Mesendoderm (in vitro differentiated cells): ENCODE measurements around the gene DNAI7.

Experiments
- DNase-seq: peaks from one replicate; pipeline ENCODE4 v3.0.0; 2013
- H2AK5ac ChIP-seq: 2 replicates; pipeline ENCODE4 v1.6.1; 2013; ENCODE audit warnings: low read length, inconsistent platforms
- H2BK120ac ChIP-seq: 2 replicates; pipeline ENCODE4 v1.6.1; 2013; ENCODE audit warnings: low read depth, mild to moderate bottlenecking, low read length, moderate library complexity, mixed read lengths
- H2BK15ac ChIP-seq: replicated peaks from 2 replicates; pipeline ENCODE4 v1.6.1; 2013; ENCODE audit warnings: low read depth, mild to moderate bottlenecking, moderate library complexity
- H2BK5ac ChIP-seq: 2 replicates; pipeline ENCODE4 v1.6.1; 2013; ENCODE audit warnings: low read length, inconsistent platforms
- H3K18ac ChIP-seq: 2 replicates; pipeline ENCODE4 v1.6.1; 2013; ENCODE audit warnings: mild to moderate bottlenecking, low read length, mixed read lengths
- H3K23ac ChIP-seq: one replicate; pipeline ENCODE4 v1.6.1; 2013; ENCODE audit warnings: low read length
- H3K27ac ChIP-seq: 2 replicates; pipeline ENCODE4 v1.5.1; 2013; ENCODE audit warnings: low read depth, mild to moderate bottlenecking, inconsistent platforms, low read length, moderate library complexity
- H3K27me3 ChIP-seq: 2 replicates; pipeline ENCODE4 v1.6.1; 2013; ENCODE audit warnings: low read length, control low read depth, mild to moderate bottlenecking, inconsistent platforms; ENCODE audit not compliant: insufficient read depth, poor library complexity
- H3K36me3 ChIP-seq: 2 replicates; pipeline ENCODE4 v1.6.1; 2013; ENCODE audit warnings: low read length, inconsistent platforms; ENCODE audit not compliant: control insufficient read depth, insufficient read depth
- H3K4ac ChIP-seq: one replicate; pipeline ENCODE4 v1.6.1; 2013; ENCODE audit warnings: low read depth, mild to moderate bottlenecking, low read length, moderate library complexity
- H3K4me1 ChIP-seq: 2 replicates; pipeline ENCODE4 v1.6.1; 2013; ENCODE audit warnings: low read depth, low read length, inconsistent platforms; ENCODE audit not compliant: control insufficient read depth
- H3K4me2 ChIP-seq: 2 replicates; pipeline ENCODE4 v1.6.1; 2013; ENCODE audit warnings: low read length
- H3K4me3 ChIP-seq: 2 replicates; pipeline ENCODE4 v1.5.1; 2013; ENCODE audit warnings: mild to moderate bottlenecking, low read length
- H3K56ac ChIP-seq: one replicate; pipeline ENCODE4 v1.6.1; 2013; ENCODE audit warnings: low read length
- H3K79me1 ChIP-seq: 2 replicates; pipeline ENCODE4 v1.6.1; 2013; ENCODE audit warnings: low read length, inconsistent platforms
- H3K79me2 ChIP-seq: 2 replicates; pipeline ENCODE4 v1.6.1; 2013; ENCODE audit warnings: mild to moderate bottlenecking, low read length; ENCODE audit not compliant: control insufficient read depth, insufficient read depth
- H3K9ac ChIP-seq: 2 replicates; pipeline ENCODE4 v1.6.1; 2013; ENCODE audit warnings: low read length, inconsistent platforms
- H4K5ac ChIP-seq: one replicate; pipeline ENCODE4 v1.6.1; 2013; ENCODE audit warnings: low read length
- H4K8ac ChIP-seq: one replicate; pipeline ENCODE4 v1.6.1; 2013; ENCODE audit warnings: low read depth, mild to moderate bottlenecking, control low read depth, low read length, moderate library complexity
- WGBS: extraction: QIAGEN DNeasy Blood & Tissue Kit; methylation state at CpG from one replicate; pipeline ENCODE4 v1.1.7; 2013; ENCODE audit warnings: low lambda C conversion rate, missing lambda C conversion rate; ENCODE audit not compliant: insufficient coverage; ENCODE audit errors: extremely low coverage; 5-methylcytosine and 5-hydroxymethylcytosine counted together

The DNAI7 gene

DNA sequence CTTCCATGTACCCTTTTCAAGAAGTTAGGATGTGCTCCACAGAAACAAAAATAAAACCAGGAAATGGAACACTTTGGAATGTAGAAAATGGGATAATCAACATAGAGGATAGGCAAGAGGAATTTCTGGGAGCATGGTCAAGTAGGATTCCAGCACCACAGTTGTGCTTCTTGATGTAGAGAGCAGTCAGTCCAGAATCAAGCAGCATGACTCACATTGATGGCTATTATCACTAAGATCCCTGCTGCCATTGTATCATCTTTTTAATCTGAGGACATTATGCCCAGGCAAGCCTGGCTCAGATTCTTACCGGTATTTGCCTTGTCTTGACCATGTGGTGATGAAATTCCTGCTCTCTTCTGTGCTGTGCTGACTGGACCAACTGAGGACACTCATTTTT lies 5.7 kb upstream of the DNAI7 start:
- Histone ChIP-seq H4K8ac (no peak overlapping the region), H3K4me3 (no peak overlapping the region), H3K56ac (no peak overlapping the region), H2BK15ac (no peak overlapping the region), H3K27me3 (no peaks in the 10 kb centered on the region), H2AK5ac (no peak overlapping the region), H3K4me2 (no peak overlapping the region), H2BK120ac (no peak overlapping the region), H3K79me1 (no peaks in the 10 kb centered on the region), H3K36me3 (no peaks in the 10 kb centered on the region), H3K9ac (no peak overlapping the region), H2BK5ac (no peak overlapping the region), H3K27ac (no peak overlapping the region), H3K4ac (no peak overlapping the region), H3K4me1 (no peaks in the 10 kb centered on the region), H3K79me2 (no peaks in the 10 kb centered on the region), H3K18ac (no peak overlapping the region), H4K5ac (no peak overlapping the region), H3K23ac (no peak overlapping the region)
- WGBS = no CpG with 5 or more reads among the region's 1 CpG
- DNase-seq = no peak

- no peak overlapping the region for H3K4me2 ChIP-seq
- H3K27me3 ChIP-seq = no peaks in the 10 kb centered on the region
- H3K79me2 ChIP-seq = no peaks in the 10 kb centered on the region
- no peak overlapping the region for H3K9ac ChIP-seq
- DNase-seq = no peak
- no peak overlapping the region for H3K18ac ChIP-seq
- no peak overlapping the region for H2AK5ac ChIP-seq
- no peak overlapping the region for H3K27ac ChIP-seq
- H3K4me3 ChIP-seq = no peak overlapping the region
- no peaks in the 10 kb centered on the region for H3K36me3 ChIP-seq
- no peak overlapping the region for H3K4ac ChIP-seq
- no peak overlapping the region for H4K8ac ChIP-seq
- no peak overlapping the region for H2BK120ac ChIP-seq
- WGBS = no CpG with 5 or more reads among the region's 2 CpGs
- H3K23ac ChIP-seq = no peak overlapping the region
- H3K4me1 ChIP-seq = peaks cover 2% of the 10 kb centered on the region
- H3K56ac ChIP-seq = no peak overlapping the region
- H2BK5ac ChIP-seq = no peak overlapping the region
- no peak overlapping the region for H2BK15ac ChIP-seq
- H4K5ac ChIP-seq = no peak overlapping the region
- H3K79me1 ChIP-seq = no peaks in the 10 kb centered on the region
Measured at GRCh38 chr12:25197608-25198007, 2.6 kb upstream of the DNAI7 start.

DNA sequence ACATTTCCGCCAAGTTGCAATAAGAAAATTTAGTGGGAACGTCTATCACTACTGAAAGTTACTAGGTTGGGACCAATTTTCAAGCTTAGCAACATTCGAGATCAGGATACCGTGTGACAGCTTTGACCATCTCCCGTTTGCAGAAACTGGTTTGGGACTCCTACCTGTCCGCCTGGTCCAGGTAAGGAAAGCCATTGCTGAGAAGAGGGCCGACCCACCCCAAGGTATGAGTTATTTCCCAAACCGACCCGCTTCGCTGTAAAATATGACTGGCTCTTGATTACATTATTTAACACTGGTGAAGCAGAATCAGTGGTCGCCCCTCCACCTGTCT lies 271 bp downstream of the DNAI7 start:
- peak overlapping the region; percentile 39 for H3K9ac ChIP-seq
- H2BK15ac ChIP-seq = no peak overlapping the region
- no CpG with 5 or more reads among the region's 11 CpGs for WGBS
- no peak overlapping the region for H2AK5ac ChIP-seq
- H3K56ac ChIP-seq = no peak overlapping the region
- H3K4ac ChIP-seq = no peak overlapping the region
- H3K79me2 ChIP-seq = no peaks in the 10 kb centered on the region
- no peak overlapping the region for H3K18ac ChIP-seq
- H3K27ac ChIP-seq = no peak overlapping the region
- H3K79me1 ChIP-seq = no peaks in the 10 kb centered on the region
- H4K8ac ChIP-seq = no peak overlapping the region
- no peaks in the 10 kb centered on the region for H3K36me3 ChIP-seq
- H3K23ac ChIP-seq = no peak overlapping the region
- H3K27me3 ChIP-seq = no peaks in the 10 kb centered on the region
- H3K4me3 ChIP-seq = peak overlapping the region; percentile 53
- no peak overlapping the region for H2BK5ac ChIP-seq
- no peak for DNase-seq
- peaks cover 2% of the 10 kb centered on the region for H3K4me1 ChIP-seq
- no peak overlapping the region for H2BK120ac ChIP-seq
- H3K4me2 ChIP-seq = peak overlapping the region; percentile 80
- no peak overlapping the region for H4K5ac ChIP-seq

DNA sequence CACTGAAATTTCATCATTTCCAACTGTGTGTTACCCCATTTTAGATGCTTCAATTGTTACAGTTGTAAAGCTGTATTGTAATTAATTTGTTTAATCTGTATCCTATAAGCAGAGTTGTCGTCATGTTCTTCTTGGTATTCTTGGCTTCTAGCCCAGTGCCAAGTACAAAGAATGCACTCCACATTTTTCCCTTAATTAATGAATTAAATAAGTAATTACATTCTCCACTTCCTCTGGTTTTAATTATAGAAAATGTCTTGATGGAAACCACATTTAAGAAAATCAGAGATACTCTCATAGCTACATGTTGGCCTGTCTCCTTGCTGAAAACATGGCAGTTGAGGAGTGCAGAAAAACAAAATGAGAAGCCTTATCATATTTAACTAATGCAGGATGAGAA lies 746 bp downstream of the DNAI7 start:
- no CpG with 5 or more reads among the region's 1 CpG for WGBS
- H3K4me3 ChIP-seq = no peak overlapping the region
- H3K9ac ChIP-seq = no peak overlapping the region
- H3K79me2 ChIP-seq = no peaks in the 10 kb centered on the region
- no peaks in the 10 kb centered on the region for H3K36me3 ChIP-seq
- no peak overlapping the region for H3K18ac ChIP-seq
- no peak overlapping the region for H3K27ac ChIP-seq
- peaks cover 2% of the 10 kb centered on the region for H3K4me1 ChIP-seq
- H2BK15ac ChIP-seq = no peak overlapping the region
- no peak overlapping the region for H4K8ac ChIP-seq
- no peak overlapping the region for H4K5ac ChIP-seq
- H2BK120ac ChIP-seq = no peak overlapping the region
- H3K23ac ChIP-seq = no peak overlapping the region
- no peaks in the 10 kb centered on the region for H3K79me1 ChIP-seq
- no peak overlapping the region for H2AK5ac ChIP-seq
- no peak overlapping the region for H3K4ac ChIP-seq
- H3K4me2 ChIP-seq = no peak overlapping the region
- H3K27me3 ChIP-seq = no peaks in the 10 kb centered on the region
- no peak overlapping the region for H3K56ac ChIP-seq
- no peak for DNase-seq
- H2BK5ac ChIP-seq = no peak overlapping the region

DNA sequence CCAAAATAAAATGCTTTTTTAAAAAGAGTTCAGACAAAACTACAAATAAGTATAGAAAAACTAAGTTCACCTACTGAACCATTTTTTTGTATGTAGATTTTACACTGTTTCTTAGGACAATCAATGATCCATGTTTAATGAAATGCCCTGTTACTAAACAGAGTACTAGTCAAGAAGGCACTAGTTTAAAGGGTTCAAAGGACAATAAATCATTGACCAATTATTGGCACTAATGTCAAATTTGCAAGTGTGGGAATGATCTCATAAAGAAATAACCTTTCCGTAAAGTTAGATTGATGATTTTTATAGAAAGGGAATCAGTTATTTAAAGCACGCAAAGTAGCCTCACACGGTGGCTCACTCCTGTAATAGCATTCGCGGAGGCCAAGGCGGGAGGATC lies 4.2 kb downstream of the DNAI7 start:
- peaks cover 2% of the 10 kb centered on the region for H3K4me1 ChIP-seq
- H3K9ac ChIP-seq = no peak overlapping the region
- H4K8ac ChIP-seq = no peak overlapping the region
- H3K18ac ChIP-seq = no peak overlapping the region
- no peaks in the 10 kb centered on the region for H3K79me2 ChIP-seq
- no peak overlapping the region for H2AK5ac ChIP-seq
- no CpG with 5 or more reads among the region's 6 CpGs for WGBS
- no peak overlapping the region for H3K4ac ChIP-seq
- H3K56ac ChIP-seq = no peak overlapping the region
- no peak overlapping the region for H4K5ac ChIP-seq
- H3K4me3 ChIP-seq = no peak overlapping the region
- no peaks in the 10 kb centered on the region for H3K79me1 ChIP-seq
- H3K23ac ChIP-seq = no peak overlapping the region
- no peak overlapping the region for H2BK15ac ChIP-seq
- H3K36me3 ChIP-seq = no peaks in the 10 kb centered on the region
- H3K27me3 ChIP-seq = no peaks in the 10 kb centered on the region
- no peak overlapping the region for H2BK5ac ChIP-seq
- no peak overlapping the region for H3K27ac ChIP-seq
- H2BK120ac ChIP-seq = no peak overlapping the region
- no peak overlapping the region for H3K4me2 ChIP-seq
- DNase-seq = no peak

DNA sequence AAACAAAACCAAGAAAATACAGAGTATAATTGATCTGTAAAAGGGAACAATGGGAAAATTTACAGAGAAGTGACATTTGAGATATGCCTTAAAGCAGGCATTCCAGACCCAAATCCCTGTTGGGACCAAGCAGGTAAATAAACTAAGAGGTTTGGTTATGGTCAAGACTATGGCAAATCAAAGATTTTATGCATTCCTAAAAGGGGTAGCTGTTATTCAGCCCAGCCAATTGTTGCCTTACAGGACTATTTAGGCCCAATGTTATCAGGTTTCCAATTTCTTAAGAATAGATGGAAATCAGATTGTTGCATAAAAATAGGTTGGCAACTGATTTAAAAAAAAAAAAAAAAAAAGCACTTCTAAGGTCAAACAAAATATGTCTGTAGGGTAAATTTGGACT lies 5.3 kb downstream of the DNAI7 start:
- no peaks in the 10 kb centered on the region for H3K27me3 ChIP-seq
- no peak overlapping the region for H3K9ac ChIP-seq
- no peak overlapping the region for H3K18ac ChIP-seq
- H3K4me3 ChIP-seq = no peak overlapping the region
- H3K56ac ChIP-seq = no peak overlapping the region
- H3K27ac ChIP-seq = no peak overlapping the region
- no peak overlapping the region for H4K8ac ChIP-seq
- no peaks in the 10 kb centered on the region for H3K36me3 ChIP-seq
- H4K5ac ChIP-seq = no peak overlapping the region
- H3K4ac ChIP-seq = no peak overlapping the region
- no peak overlapping the region for H3K23ac ChIP-seq
- no peak for DNase-seq
- no peak overlapping the region for H2BK120ac ChIP-seq
- no peak overlapping the region for H2BK15ac ChIP-seq
- no peak overlapping the region for H2AK5ac ChIP-seq
- no peak overlapping the region for H2BK5ac ChIP-seq
- no peaks in the 10 kb centered on the region for H3K79me1 ChIP-seq
- H3K4me1 ChIP-seq = peaks cover under 1% of the 10 kb centered on the region
- no peaks in the 10 kb centered on the region for H3K79me2 ChIP-seq
- H3K4me2 ChIP-seq = no peak overlapping the region
